Fibroblast of skin of right biceps (primary cell): Measurements from ENCODE around the gene NSUN3.
"Not testable (repeated sequence)": the region's sequence is repeated elsewhere in the genome, so short reads cannot be mapped to it uniquely, and the experiment has no call there.

ENCODE experiments used
- DNase-seq: peaks from one replicate; pipeline ENCODE4 v3.0.0-alpha.2; 2013

The NSUN3 gene

DNA sequence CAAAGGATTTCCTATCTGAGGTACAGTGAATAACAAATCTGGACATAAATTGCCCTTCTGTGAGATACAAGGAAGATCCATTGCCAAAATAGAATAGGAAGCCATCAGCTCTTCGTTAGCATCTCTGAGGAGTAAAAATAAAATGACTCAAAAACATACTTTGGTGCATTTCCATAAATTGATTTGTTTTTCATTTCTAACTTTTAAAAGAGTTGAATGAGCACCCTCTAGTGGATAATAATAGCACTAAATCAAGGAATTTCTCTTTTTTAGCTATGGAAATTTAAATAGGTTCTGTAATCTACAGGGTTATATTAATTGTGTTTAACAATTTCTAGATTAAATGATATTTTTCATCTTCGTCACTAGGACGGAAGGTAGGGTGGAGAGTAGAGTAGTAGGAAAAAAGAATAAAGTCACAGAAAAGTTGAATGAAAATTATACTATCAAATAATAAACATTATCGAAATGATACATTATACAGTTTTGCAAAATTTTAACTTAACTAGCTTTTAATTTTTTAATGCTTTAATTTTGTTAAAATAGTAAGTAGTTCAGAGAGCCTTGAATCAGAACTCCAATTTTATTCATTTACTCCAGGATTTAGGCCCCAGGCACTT lies 6.4 kb downstream of the NSUN3 start:
- DNase-seq: peak; percentile 27

DNA sequence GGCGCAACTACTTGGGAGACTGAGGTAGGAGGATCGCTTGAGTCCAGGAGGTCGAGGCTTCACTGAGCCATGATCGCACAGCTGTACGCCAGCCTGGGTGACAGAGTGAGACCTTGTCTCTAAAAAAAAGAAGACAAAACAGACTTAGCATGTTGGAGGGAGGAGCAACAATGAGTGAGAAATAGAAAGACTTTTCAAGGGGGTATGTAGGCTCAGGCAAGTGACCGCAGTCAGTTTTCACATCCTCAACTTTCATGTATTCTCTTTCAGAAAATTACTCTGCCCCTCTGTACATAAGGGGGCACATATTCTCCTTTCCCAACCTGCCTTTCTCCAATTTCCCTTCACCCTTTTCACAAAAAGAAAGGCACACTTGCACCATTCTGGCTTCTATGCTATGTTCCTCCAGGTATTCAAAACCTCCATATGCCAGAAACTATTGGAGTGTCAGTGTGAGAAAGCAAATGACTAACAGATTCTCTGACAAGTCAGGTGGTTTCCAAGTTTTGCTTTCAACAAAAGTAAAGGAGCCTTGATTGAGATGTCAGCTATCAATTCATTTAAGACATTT lies 7.6 kb downstream of the NSUN3 start:
- DNase-seq: no peak

DNA sequence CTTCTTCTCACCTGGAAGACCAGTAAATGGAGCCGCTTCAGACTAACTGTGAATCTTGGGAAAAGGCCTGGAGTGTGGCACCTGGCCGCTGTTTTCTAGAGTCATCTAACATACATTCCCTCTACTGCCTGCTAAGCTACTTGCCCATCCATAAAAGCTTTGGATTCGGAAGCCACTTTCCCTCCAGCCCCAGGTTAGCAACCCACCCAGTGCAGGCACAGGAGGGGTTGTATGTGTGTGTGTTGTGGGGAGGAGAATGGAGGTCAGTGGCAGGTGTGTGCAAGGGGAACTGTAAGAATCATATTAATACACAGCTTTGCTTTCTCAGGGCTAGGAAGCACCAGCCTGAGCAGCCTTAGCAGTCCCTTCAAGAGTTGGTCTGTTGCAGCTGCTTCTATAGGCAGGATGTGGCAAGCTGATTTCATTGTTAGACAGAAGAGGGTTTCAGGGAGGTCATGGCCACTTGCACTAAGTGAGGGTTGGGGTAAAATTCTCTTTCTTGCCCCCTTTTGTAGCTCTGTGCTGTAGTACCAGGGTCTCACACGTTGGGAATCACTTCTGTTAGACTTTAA lies 8.9 kb downstream of the NSUN3 start:
- no peak for DNase-seq

- DNase-seq: peak; percentile 60
These were observed 13.2 kb downstream of the NSUN3 start for GRCh38 chr3:94076055-94076454.

GRCh38 chr3:94080552-94080951 lies 17.7 kb downstream of the NSUN3 start:
- not testable (repeated sequence) for DNase-seq

GRCh38 chr3:94081884-94082283 lies 19.0 kb downstream of the NSUN3 start:
- no peak for DNase-seq

DNA sequence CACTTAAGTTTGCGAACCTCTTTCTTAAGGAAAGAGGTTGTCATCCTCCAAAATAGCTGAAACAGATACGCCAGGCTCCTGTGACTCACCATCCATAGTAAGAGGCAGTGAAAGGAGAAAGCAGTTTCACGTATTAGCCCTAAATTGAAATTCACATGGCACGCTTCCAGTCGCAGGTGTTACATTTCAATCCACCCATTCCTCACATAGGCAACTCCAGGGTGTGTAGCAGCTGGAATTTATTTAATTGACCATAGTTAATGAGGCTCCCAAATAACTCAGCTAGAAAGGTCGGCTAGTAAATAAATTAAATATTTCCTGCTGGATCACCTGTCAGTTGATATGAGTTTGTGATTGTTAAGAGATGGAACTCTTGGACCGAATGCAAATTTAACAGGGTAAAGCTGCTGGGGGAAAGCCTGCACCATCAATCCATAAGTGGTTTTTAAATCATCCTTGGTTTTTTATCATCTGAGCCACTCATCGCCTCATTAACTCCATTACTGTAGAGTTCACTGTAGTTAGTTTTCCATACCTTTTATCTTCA lies 19.6 kb downstream of the NSUN3 start:
- no peak for DNase-seq

GRCh38 chr3:94083261-94083660 lies 20.4 kb downstream of the NSUN3 start:
- DNase-seq: no peak

GRCh38 chr3:94089126-94089525 lies 26.3 kb downstream of the NSUN3 start:
- no peak for DNase-seq

GRCh38 chr3:94092086-94092485 lies 29.2 kb downstream of the NSUN3 start:
- DNase-seq: no peak

DNA sequence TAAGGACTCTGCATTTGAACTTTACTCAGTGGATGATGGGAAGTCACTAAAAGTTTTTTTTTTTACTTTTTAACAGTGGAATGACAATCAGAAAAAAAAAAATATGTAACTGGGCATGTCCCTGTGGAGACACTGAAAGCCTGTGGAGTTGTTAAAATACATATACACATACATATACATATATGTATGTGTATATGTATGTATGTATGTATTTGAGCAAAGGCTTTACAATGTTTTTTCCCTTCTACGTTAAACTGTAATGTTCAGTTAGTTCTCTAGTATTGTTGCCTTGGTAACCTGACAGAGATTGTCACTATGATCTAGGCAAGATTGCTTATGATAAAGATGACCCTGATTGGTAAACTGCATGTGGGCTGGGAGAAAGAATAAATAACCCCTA lies 30.3 kb downstream of the NSUN3 start:
- DNase-seq: no peak

DNA sequence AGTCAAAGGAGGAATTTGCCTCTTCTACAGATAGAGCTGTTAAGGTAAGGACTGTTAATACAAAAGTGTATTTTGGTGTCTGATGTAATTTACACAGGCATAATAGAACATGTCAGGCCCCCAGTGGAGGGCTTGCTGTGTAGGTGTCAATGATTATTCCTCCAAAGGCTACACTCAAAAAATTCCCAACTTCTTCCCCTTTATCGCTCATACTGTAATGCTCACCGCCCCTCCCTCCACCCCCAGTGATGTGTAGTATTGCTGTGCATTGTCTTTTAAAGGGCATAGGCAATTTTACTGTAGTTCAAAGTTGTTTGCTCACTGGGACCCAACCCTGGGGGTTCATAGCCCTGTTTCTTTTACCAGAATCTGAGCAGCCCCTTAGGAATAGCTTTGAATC lies 32.2 kb downstream of the NSUN3 start:
- DNase-seq: no peak

GRCh38 chr3:94098452-94098851 lies 35.6 kb downstream of the NSUN3 start:
- DNase-seq: no peak

GRCh38 chr3:94099311-94099710 lies 36.5 kb downstream of the NSUN3 start:
- no peak for DNase-seq

- DNase-seq: no peak
These were observed 39.0 kb downstream of the NSUN3 start for GRCh38 chr3:94101860-94102259.

DNA sequence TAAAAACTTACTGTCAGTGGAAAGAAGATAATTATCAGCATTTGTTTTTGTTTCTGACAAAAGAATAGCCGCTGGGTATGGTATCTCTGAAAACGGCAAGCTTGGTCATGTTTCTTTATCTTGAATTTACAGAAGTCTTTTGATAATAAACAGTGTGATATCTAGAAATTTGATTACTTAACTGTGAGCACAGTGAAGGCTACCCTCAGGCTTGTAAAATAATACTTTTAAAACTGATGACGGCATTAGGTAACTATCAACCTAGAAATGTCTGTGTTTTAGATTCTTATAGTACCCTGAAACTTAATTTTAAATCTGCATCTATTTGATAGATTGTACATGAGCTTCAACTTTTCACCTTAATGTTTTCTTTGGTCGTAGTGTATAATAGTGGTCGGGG lies 43.4 kb downstream of the NSUN3 start:
- no peak for DNase-seq

DNA sequence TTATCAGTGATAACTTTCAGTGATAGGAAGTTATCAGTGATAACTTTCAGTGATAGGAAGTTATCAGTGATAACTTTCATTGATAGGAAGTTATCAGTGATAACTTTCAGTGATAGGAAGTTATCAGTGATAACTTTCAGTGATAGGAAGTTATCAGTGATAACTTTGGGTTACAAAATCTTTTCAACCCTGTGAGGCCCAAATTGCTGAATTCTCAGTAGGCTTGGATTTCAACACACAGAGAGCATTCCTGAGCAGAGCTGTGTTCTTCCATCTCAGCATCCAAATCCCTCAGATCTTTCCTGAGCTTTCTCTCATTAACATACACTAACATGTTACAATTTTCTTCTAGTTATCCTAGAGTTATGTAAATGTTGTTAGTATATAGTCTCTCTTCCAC lies 47.4 kb downstream of the NSUN3 start:
- not testable (repeated sequence) for DNase-seq

GRCh38 chr3:94110854-94111253 lies 48.0 kb downstream of the NSUN3 start:
- DNase-seq: no peak

- peak; percentile 34 for DNase-seq
These were observed 51.8 kb downstream of the NSUN3 start for GRCh38 chr3:94114666-94115065.

- DNase-seq: peak; percentile 41
These were observed 52.6 kb downstream of the NSUN3 start for GRCh38 chr3:94115482-94115881.

- DNase-seq: no peak
These were observed 54.9 kb downstream of the NSUN3 start for GRCh38 chr3:94117729-94118128.

DNA sequence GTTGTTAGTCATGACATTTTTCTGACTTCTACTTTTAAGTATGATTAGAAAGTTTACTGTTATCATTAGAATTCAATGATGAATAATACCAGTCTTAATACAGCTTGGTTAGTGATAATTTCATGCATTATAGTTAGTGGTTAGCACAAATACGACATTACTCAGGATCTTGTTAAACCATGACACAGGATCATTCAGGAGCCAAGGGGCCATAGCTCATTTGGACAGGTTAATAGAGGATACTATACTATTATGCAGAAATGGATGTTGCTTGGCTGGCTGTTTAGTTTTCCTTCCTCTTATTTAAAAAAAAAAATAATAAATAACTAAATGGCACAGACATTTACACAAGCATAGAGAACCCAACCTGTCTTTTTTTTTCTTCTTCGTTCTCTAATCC lies 55.5 kb downstream of the NSUN3 start:
- no peak for DNase-seq

GRCh38 chr3:94121161-94121560 lies 58.3 kb downstream of the NSUN3 start:
- no peak for DNase-seq

DNA sequence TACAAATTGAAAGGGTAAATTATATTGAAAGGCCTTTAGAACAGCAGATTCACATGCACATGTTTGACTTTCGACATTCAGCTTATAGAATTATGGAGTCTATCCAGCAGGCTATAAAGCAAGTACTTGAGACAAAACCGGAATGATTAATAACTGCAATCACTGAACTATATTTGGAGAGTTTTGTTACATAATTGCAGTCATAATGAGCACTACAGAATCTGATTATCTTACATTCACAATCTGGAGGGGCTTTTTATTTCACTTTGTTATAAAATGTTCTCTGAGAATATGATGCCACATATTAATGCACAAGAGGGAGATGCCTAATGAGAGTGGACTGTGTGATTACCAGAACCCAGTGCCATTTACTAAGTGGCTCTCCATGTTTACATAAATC lies 64.3 kb downstream of the NSUN3 start:
- no peak for DNase-seq

DNA sequence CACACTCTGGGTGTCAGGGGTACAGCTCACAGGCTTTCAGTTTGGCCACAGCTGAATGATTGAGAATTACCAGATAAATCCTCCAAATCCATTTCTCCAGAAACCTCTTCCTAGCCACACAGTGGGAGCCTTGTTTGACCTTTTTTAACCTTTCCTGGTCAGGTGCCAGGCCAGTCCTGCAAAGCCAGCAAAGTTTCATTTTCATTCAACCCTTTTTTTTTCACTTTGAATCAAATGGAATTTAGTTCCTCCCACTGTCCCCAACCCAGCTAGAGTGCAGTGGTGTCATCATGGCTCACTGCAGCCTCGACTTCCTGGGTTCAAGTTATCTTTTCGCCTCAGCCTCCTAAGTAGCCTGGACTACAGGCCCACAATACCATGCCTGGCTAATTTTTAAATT lies 67.8 kb downstream of the NSUN3 start:
- DNase-seq: no peak
